NCI-H1105 treated with DMSO at 0.1 percent for 48 hours (cell line): ENCODE measurements around the gene FBXW12.
"Not testable (repeated sequence)": the region's sequence is repeated elsewhere in the genome, so short reads cannot be mapped to it uniquely, and the experiment has no call there.

Experiments
- DNase-seq: peaks from one replicate; lab custom pipeline; 2025; lab: John Stamatoyannopoulos, UW

The FBXW12 gene

GRCh38 chr3:48371651-48372376, at the start of gene FBXW12:
TSS of gene FBXW12 (plus strand) at chr3:48372219. CDS start at chr3:48372768, 549 bp downstream.
- DNase-seq: no peak

GRCh38 chr3:48331706-48332435, 40.1 kb upstream of the FBXW12 start:
- not testable (repeated sequence) for DNase-seq

- not testable (repeated sequence) for DNase-seq
These were observed 38.4 kb upstream of the FBXW12 start, which contains the start of gene SPINK8 for GRCh38 chr3:48333346-48334245. TSS of gene SPINK8 (minus strand) at chr3:48333661. CDS start at chr3:48328341, 5,320 bp downstream.

GRCh38 chr3:48334605-48335004, 37.4 kb upstream of the FBXW12 start:
- no peak for DNase-seq

GRCh38 chr3:48335286-48335685, 36.7 kb upstream of the FBXW12 start:
- not testable (repeated sequence) for DNase-seq

- not testable (repeated sequence) for DNase-seq
These were observed 34.5 kb upstream of the FBXW12 start for GRCh38 chr3:48337536-48337935.

GRCh38 chr3:48338635-48339034, 33.4 kb upstream of the FBXW12 start:
- no peak for DNase-seq

- DNase-seq: no peak
These were observed 28.6 kb upstream of the FBXW12 start for GRCh38 chr3:48343432-48343831.

GRCh38 chr3:48344867-48345507, 27.0 kb upstream of the FBXW12 start:
- DNase-seq: no peak

GRCh38 chr3:48345946-48346572, 26.0 kb upstream of the FBXW12 start:
- DNase-seq: no peak

- DNase-seq: no peak
These were observed 24.5 kb upstream of the FBXW12 start for GRCh38 chr3:48347500-48347899.

- DNase-seq: no peak
These were observed 19.5 kb upstream of the FBXW12 start for GRCh38 chr3:48352546-48352945.

GRCh38 chr3:48353987-48354386, 18.0 kb upstream of the FBXW12 start:
- DNase-seq: no peak

- DNase-seq: no peak
These were observed 15.6 kb upstream of the FBXW12 start for GRCh38 chr3:48356419-48356818.

GRCh38 chr3:48361928-48362327, 10.1 kb upstream of the FBXW12 start:
- DNase-seq: no peak

- no peak for DNase-seq
These were observed 7.2 kb upstream of the FBXW12 start for GRCh38 chr3:48364840-48365239.

- no peak for DNase-seq
These were observed 4.8 kb upstream of the FBXW12 start for GRCh38 chr3:48367201-48367600.

- DNase-seq: no peak
These were observed 2.2 kb upstream of the FBXW12 start for GRCh38 chr3:48369693-48370332.

- DNase-seq: no peak
These were observed 1.7 kb upstream of the FBXW12 start for GRCh38 chr3:48370333-48370713.

GRCh38 chr3:48372377-48372770, 355 bp downstream of the FBXW12 start:
- no peak for DNase-seq
